Heart right ventricle (tissue), 16 donors: ENCODE results near the gene ST6GALNAC3. TPM values are rescaled to one million over a fixed set of nuclear protein-coding genes. Genes with fewer than 3 reads are reported as not detected.
"Not testable (repeated sequence)": the region's sequence is repeated elsewhere in the genome, so short reads cannot be mapped to it uniquely, and the experiment has no call there.

Source experiments
- ATAC-seq, 8 donors: fragments of 200-7000 bp; cut with Tn5 transposase; one replicate each; pipeline ENCODE4 v1.9.1; 2020; ENCODE audit warnings: mild to moderate bottlenecking in 8 of 8, moderate library complexity in 8 of 8, moderate number of reproducible peaks in 1 of 8
- DNase-seq, 2 donors: peaks; one replicate each; pipeline ENCODE4 v3.0.0-alpha.2; 2020
- H3K27ac ChIP-seq, 10 donors: fragments of 200-600 bp; sonication (generic) in 2 of 10; one replicate each; pipeline versions ENCODE4 v1.5.0 to v1.8.0; 2020 to 2022; ENCODE audit warnings: mild to moderate bottlenecking in 3 of 10
- H3K27me3 ChIP-seq, 7 donors: fragments of 200-600 bp; one replicate each; pipeline ENCODE4 v1.8.0; 2021 to 2022; ENCODE audit warnings: mild to moderate bottlenecking in 2 of 7
- H3K36me3 ChIP-seq, 9 donors: fragments of 200-600 bp; sonication (generic) in 1 of 9; one replicate each; pipeline versions ENCODE4 v1.5.0 to v1.8.0; 2020 to 2022; ENCODE audit warnings: mild to moderate bottlenecking in 2 of 9
- H3K4me1 ChIP-seq, 9 donors: fragments of 200-600 bp; sonication (generic) in 1 of 9; one replicate each; pipeline versions ENCODE4 v1.5.0 to v1.8.0; 2020 to 2022; ENCODE audit warnings: mild to moderate bottlenecking in 4 of 9
- H3K4me3 ChIP-seq, 10 donors: fragments of 200-600 bp; sonication (generic) in 2 of 10; one replicate each; pipeline versions ENCODE4 v1.5.0 to v1.8.0; 2020 to 2022; ENCODE audit warnings: mild to moderate bottlenecking in 7 of 10, moderate library complexity in 2 of 10
- H3K9me3 ChIP-seq, 11 donors: fragments of 200-600 bp in 10 of 11; sonication (generic) in 2 of 11; one replicate each; pipeline versions ENCODE4 v1.5.0 to v1.8.0; 2013 to 2022; ENCODE audit warnings: mild to moderate bottlenecking in 2 of 11, control low read depth in 1 of 11, moderate library complexity in 1 of 11
- WGBS, 2 donors: extraction: QIAGEN DNeasy Blood & Tissue Kit; methylation state at CpG; one replicate each; pipeline ENCODE4 v1.1.7; 2013; ENCODE audit warnings: inconsistent platforms in 1 of 2; 5-methylcytosine and 5-hydroxymethylcytosine counted together
- intact Hi-C, 10 donors: fragments of 100-400 bp; cut with DNase I; formaldehyde crosslinking; loops; one replicate each; pipeline versions ENCODE4 v1.11.1 to v1.14.2; 2022
- polyA plus RNA-seq, 2 donors: library from polyadenylated mRNA; stranded (reverse); fragments of 200-250 nt; gene quantifications; one replicate each; pipeline ENCODE4 v1.2.3, GENCODE V29; 2013
- total RNA-seq, 10 donors: library from RNA; stranded (reverse); fragmentation: NEBNext Ultra II Directional in 3 of 10; extraction: Animal tissue kit (Norgen Biotek cat#: 25700) in 3 of 10; gene quantifications; one replicate each; pipeline versions ENCODE4 v1.2.1 to v1.2.4, GENCODE V29; 2021 to 2023
- TF ChIP-seq, protein P1 (sequence below), 9 donors: fragments of 200-600 bp; sonication (generic) in 2 of 9; IDR thresholded peaks; one replicate each; pipeline versions ENCODE4 v1.5.0 to v1.8.0; 2021 to 2022; ENCODE audit warnings: antibody characterized with exemption in 9 of 9, mild to moderate bottlenecking in 5 of 9, moderate library complexity in 1 of 9
- donor health status: Arrhythmogenic right ventricular cardiomyopathy.
- donor health status: ischemic (EF 13 %, LVEDD 7.1; RV severe dilation, severe dysfunction).
- donor health status: healthy with polysubstance abuse.
- donor health status: DM: no; HTN: yes; CAD: no.
- donor health status: DM: no; HTN: no; CAD: no.
- donor health status: ischemic (EF 25% LVEDD 6.9; RV normal size, moderate dysfunction).
- donor health status: ischemic (EF 25% LVEDD 5.7; RV mildly dilated, moderate dysfunction).
- donor health status: healthy.
- donor health status: DM: yes; HTN: yes; CAD: no.
- donor health status: Ischemic cardiomyopathy.
- donor health status: ischemic (EF 35%, LVEDD 5.7; RV mildly dilated, moderate dysfunction).
- donor health status: nonischemic (EF 11% LVEDD 7.7; RV severe dilation, severe dysfunction).
- donor health status: DM: yes; HTN: yes; CAD: no.
- donor health status: PGD.
- donor health status: ischemic (EF 29% LVEDD 5.4; RV normal size, mild dysfunction).
- donor health status: nonischemic (EF 23%, LVEDD 6.1; RV moderate dilation, normal function).

The ST6GALNAC3 gene
- total and polyA plus RNA-seq, 12 donors: 2.8 to 10.3 (median 4.8) TPM

DNA sequence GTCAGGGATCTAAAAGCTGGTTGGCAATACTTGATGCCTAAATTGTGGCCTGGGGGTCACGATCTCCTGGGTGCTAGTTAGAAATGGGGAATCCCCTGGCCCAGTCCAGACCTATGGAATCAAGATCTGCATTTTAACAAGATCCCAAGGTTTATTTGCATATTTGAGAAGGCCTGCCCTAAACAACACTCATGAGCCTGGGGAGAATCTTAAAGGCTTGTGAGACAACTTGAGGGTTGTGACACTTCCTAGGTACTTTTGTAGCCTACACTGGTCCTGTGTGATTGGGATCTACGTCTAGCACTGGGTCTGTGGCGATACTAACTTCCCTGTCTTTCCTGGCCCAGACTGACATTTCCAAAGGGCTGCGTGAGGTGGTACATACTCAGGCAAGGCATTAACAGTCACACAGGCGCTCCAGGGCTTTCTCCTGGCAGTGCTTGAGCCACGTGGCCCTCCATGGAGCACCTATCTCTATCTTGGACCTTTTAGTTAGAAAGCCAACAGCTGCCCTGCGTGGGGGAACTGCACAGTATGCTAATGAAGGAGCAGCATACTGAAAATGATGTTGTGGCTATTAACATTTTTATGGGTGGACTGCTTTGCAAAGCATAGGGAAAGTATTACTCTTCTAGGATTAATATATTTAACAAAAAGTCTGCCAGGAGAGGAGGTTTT is 263.1 kb downstream of the ST6GALNAC3 start:
- Histone ChIP-seq H3K27ac (no peak overlapping the region), H3K27me3 (no peaks in the 10 kb centered on the region), H3K4me1 (peaks cover 0 to 18% (median 8%) of the 10 kb centered on the region in 9 donors), H3K4me3 (no peak overlapping the region), H3K9me3 (peaks cover 0 to 10% (median 0%) of the 10 kb centered on the region in 11 donors), H3K36me3 (no peaks in the 10 kb centered on the region)
- intact Hi-C loops: loop anchor here in 5 of 10 donors (10.0 kb wide), 3 partner anchors 183 to 797 kb away; no protein-coding TSS in a partner anchor
- TF ChIP-seq, protein P1, sequence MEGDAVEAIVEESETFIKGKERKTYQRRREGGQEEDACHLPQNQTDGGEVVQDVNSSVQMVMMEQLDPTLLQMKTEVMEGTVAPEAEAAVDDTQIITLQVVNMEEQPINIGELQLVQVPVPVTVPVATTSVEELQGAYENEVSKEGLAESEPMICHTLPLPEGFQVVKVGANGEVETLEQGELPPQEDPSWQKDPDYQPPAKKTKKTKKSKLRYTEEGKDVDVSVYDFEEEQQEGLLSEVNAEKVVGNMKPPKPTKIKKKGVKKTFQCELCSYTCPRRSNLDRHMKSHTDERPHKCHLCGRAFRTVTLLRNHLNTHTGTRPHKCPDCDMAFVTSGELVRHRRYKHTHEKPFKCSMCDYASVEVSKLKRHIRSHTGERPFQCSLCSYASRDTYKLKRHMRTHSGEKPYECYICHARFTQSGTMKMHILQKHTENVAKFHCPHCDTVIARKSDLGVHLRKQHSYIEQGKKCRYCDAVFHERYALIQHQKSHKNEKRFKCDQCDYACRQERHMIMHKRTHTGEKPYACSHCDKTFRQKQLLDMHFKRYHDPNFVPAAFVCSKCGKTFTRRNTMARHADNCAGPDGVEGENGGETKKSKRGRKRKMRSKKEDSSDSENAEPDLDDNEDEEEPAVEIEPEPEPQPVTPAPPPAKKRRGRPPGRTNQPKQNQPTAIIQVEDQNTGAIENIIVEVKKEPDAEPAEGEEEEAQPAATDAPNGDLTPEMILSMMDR (IDR thresholded peaks at IDR 0.05): no peak
- ATAC-seq (peak in 2 of 8 donors; percentile 17 to 26), DNase-seq (no peak)
- WGBS, 2 donors: 47 to 62% methylated on average over 7 of the region's 7 CpGs

DNA sequence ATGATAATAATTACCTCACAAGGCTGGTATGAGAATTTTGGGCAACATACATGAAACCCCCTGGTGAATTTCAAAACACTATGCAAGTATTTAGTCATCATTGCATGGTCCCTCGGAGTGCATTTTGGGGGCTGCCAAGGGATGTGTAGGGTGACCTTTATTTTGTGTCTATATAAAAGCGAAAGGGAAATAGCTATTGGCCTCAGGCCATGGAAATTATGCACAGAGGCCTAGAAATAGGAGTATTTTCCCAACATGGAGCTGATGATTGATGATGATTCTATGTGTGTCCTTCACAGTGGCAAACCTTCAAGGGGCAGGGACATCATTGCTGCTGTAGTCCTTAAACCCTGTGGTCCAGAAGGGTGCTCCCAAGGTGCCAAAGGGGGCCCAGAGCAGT is 265.5 kb downstream of the ST6GALNAC3 start:
- no peak overlapping the region for H3K4me3 ChIP-seq
- 77 to 79% methylated on average over 2 of the region's 2 CpGs for WGBS, 2 donors
- H3K36me3 ChIP-seq: no peaks in the 10 kb centered on the region
- H3K27ac ChIP-seq: no peak overlapping the region
- DNase-seq: no peak
- H3K9me3 ChIP-seq: peaks cover 0 to 10% (median 0%) of the 10 kb centered on the region in 11 donors
- TF ChIP-seq, protein P1 (IDR thresholded peaks at IDR 0.05): no peak
- no peak for ATAC-seq
- peaks cover 0 to 23% (median 8%) of the 10 kb centered on the region in 9 donors for H3K4me1 ChIP-seq
- no peaks in the 10 kb centered on the region for H3K27me3 ChIP-seq
- intact Hi-C loops: no loop called here

DNA sequence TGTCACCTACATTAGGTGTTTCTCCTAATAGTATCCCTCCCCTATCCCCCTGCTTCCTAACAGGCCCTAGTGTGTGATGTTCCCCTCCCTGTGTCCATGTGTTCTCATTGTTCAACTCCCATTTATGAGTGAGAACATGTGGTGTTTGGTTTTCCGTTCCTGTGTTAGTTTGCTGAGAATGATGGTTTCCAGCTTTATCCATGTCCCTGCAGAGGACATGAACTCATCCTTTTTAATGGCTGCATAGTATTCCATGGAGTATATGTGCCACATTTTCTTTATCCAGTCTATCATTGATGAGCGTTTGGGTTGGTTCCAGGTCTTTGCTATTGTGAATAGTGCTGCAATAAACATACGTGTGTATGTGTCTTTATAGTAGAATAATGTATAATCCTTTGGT is 267.3 kb downstream of the ST6GALNAC3 start:
- H3K9me3 ChIP-seq, H3K27me3 ChIP-seq, H3K4me3 ChIP-seq, H3K36me3 ChIP-seq, H3K27ac ChIP-seq, intact Hi-C loops, DNase-seq, ATAC-seq: not testable (repeated sequence)
- 92 to 99% methylated on average over 3 of the region's 3 CpGs for WGBS, 2 donors
- peaks cover 0 to 20% (median 6%) of the 10 kb centered on the region in 9 donors for H3K4me1 ChIP-seq

DNA sequence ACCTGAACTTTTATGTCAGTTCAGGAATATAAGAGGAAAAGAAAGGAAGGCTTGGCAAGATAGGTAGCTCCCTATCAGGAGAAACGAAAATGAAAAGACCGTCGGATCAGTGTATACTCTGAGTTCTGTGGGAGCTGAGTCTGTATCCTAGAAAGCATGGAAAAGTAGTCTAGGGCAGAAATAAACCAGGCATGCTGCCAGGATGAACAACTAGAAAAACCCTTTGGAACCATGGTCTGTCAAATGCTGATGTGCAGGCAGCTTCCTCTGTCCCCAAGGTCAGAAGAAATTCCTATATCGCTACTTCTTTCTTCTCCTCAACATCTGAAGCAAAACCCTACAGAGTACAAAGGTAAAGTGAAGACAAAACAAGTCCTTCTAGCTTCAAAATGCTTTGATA is 268.8 kb downstream of the ST6GALNAC3 start:
- H3K4me1 ChIP-seq: peaks cover 0 to 9% (median 0%) of the 10 kb centered on the region in 9 donors
- peaks cover 0 to 10% (median 0%) of the 10 kb centered on the region in 11 donors for H3K9me3 ChIP-seq
- ATAC-seq: no peak
- DNase-seq: no peak
- H3K27ac ChIP-seq: no peak overlapping the region
- 7 to 17% methylated on average over 4 of the region's 4 CpGs for WGBS, 2 donors
- H3K36me3 ChIP-seq: no peaks in the 10 kb centered on the region
- intact Hi-C loops: no loop called here
- TF ChIP-seq, protein P1 (IDR thresholded peaks at IDR 0.05): no peak
- no peak overlapping the region for H3K4me3 ChIP-seq
- H3K27me3 ChIP-seq: no peaks in the 10 kb centered on the region

DNA sequence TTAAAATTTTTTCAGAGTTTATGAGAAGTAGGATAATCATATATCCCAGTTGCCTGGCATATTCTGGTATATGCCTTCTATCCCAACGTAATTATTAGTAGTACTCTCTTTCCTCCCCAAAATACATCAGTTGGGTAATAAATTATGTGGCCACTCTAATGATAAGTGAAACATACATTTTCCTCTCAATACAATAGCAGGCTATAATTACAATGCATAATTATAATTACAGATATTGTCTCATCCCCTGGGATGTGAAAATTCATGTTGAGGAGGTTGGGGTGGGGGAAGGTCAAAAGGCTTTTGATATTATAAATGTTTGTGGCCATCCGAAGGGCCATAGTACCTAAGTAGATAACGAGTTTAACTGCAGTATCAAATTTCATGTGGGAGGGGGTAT is 277.1 kb downstream of the ST6GALNAC3 start:
- intact Hi-C loops: no loop called here
- no peak overlapping the region for H3K27ac ChIP-seq
- no peaks in the 10 kb centered on the region for H3K4me1 ChIP-seq
- 56 to 63% methylated on average over 3 of the region's 3 CpGs for WGBS, 2 donors
- DNase-seq (no peak), ATAC-seq (no peak)
- H3K4me3 ChIP-seq: no peak overlapping the region
- H3K36me3 ChIP-seq: no peaks in the 10 kb centered on the region
- H3K9me3 ChIP-seq: no peaks in the 10 kb centered on the region
- H3K27me3 ChIP-seq: no peaks in the 10 kb centered on the region
- TF ChIP-seq, protein P1 (IDR thresholded peaks at IDR 0.05): no peak
